HepG2 (cell line): ENCODE data around the gene MXRA8. TPM values are rescaled to one million over a fixed set of nuclear protein-coding genes. Genes with fewer than 3 reads are reported as not detected.

ENCODE experiments used
- ATAC-seq: fragments of 200-7000 bp; cut with Tn5 transposase; 3 replicates; pipeline ENCODE4 v1.9.1; 2020; ENCODE audit warnings: mild to moderate bottlenecking, moderate library complexity
- Bru-seq: library from RNA; stranded (reverse); fragments of 400-500 nt; gene quantifications from one replicate; lab custom pipeline; 2021; lab: Mats Ljungman, UMichigan
- BruChase-seq, 2 experiments: library from RNA; stranded (reverse); fragments of 400-500 nt; gene quantifications; one replicate each; lab custom pipeline; 2021; lab: Mats Ljungman, UMichigan
- BruUV-seq: library from RNA; stranded (reverse); fragments of 400-500 nt; replicated peaks from 2 replicates; lab custom pipeline; 2021; lab: Mats Ljungman, UMichigan
- CTCF ChIA-PET: fragments of 300-600 bp; formaldehyde crosslinking; extraction: SDS; loops from one replicate; lab custom pipeline; 2021; ENCODE audit warnings: low total read pairs, inconsistent platforms, low intra/inter-chr PET ratio; lab: Yijun Ruan, JAX
- POLR2A ChIA-PET: fragments of 350-600 bp; sonication (Branson Sonifier 250); formaldehyde crosslinking; loops from one replicate; lab custom pipeline; 2020; ENCODE audit warnings: antibody characterized with exemption, inconsistent platforms; lab: Yijun Ruan, JAX
- DNase-seq: peaks from one replicate; pipeline ENCODE4 v3.0.0-alpha.2; 2015; ENCODE audit warnings: low spot score
- FAIRE-seq: peaks from 3 replicates; lab custom pipeline; 2011; peaks lifted over from hg19 to GRCh38; lab: Jason Lieb, UNC
- H2AFZ ChIP-seq: one replicate; pipeline ENCODE4 v1.6.1; 2011; ENCODE audit warnings: low read length, inconsistent platforms
- H3K27ac ChIP-seq: fragments of 300-600 bp; 3 replicates; pipeline ENCODE4 v1.8.0; 2011; ENCODE audit warnings: mixed run types, mild to moderate bottlenecking, mixed read lengths, low read length, inconsistent platforms; ENCODE audit not compliant: insufficient read depth; ENCODE audit errors: extremely low read length
- H3K27me3 ChIP-seq, 2 experiments: fragments of 200-600 bp in 1 of 2; 2 replicates in 1 of 2; 3 replicates in 1 of 2; pipeline versions ENCODE4 v1.6.0 to v1.8.0; 2011; ENCODE audit warnings: low read length in 2 of 2, mild to moderate bottlenecking in 2 of 2, moderate library complexity in 2 of 2, inconsistent platforms in 1 of 2; ENCODE audit not compliant: insufficient read depth in 2 of 2, control insufficient read depth in 1 of 2
- H3K36me3 ChIP-seq, 2 experiments: fragments of 200-600 bp in 1 of 2; replicated peaks in 1 of 2; 2 replicates in 1 of 2; 3 replicates in 1 of 2; pipeline versions ENCODE4 v1.5.1 to v1.8.0; 2011; ENCODE audit warnings: low read length in 2 of 2, inconsistent platforms in 1 of 2; ENCODE audit not compliant: insufficient read depth in 2 of 2, control insufficient read depth in 1 of 2
- H3K4me1 ChIP-seq: 2 replicates; pipeline ENCODE4 v1.5.1; 2012; ENCODE audit warnings: low read length, inconsistent platforms; ENCODE audit not compliant: insufficient read depth
- H3K4me2 ChIP-seq: 2 replicates; pipeline ENCODE4 v1.6.0; 2011; ENCODE audit warnings: low read depth, low read length, inconsistent platforms
- H3K4me3 ChIP-seq, 3 experiments: fragments of 200-600 bp in 1 of 3; sonication (generic), shearing (Covaris generic) in 1 of 3; replicated peaks in 1 of 3; 2 replicates each; pipeline ENCODE4 v1.5.1; 2011 to 2016; ENCODE audit warnings: low read length in 3 of 3, inconsistent platforms in 2 of 3, low read depth in 2 of 3, mild to moderate bottlenecking in 2 of 3, control low read depth in 1 of 3, mixed read lengths in 1 of 3; ENCODE audit not compliant: insufficient read depth in 1 of 3
- H3K79me2 ChIP-seq: one replicate; pipeline ENCODE4 v1.6.1; 2011; ENCODE audit warnings: low read length, inconsistent platforms; ENCODE audit not compliant: insufficient read depth
- H3K9ac ChIP-seq: 2 replicates; pipeline ENCODE4 v1.6.0; 2011; ENCODE audit warnings: mild to moderate bottlenecking, low read depth, low read length, inconsistent platforms; ENCODE audit not compliant: insufficient read depth
- H3K9me3 ChIP-seq: 2 replicates; pipeline ENCODE4 v1.5.1; 2012; ENCODE audit warnings: mild to moderate bottlenecking, low read length
- H4K20me1 ChIP-seq: 2 replicates; pipeline ENCODE4 v1.6.0; 2011; ENCODE audit warnings: inconsistent platforms, mild to moderate bottlenecking, low read length, moderate library complexity; ENCODE audit not compliant: insufficient read depth
- CBX1 ChIP-seq: IDR thresholded peaks from one replicate; pipeline ENCODE4 v1.6.1; 2016; ENCODE audit warnings: antibody characterized with exemption, low read depth
- DMTF1 ChIP-seq: sonication (generic); formaldehyde crosslinking; IDR thresholded peaks from 2 replicates; pipeline ENCODE4 v1.4.0; 2020; ENCODE audit warnings: mild to moderate bottlenecking, missing genetic modification reagents
- FOXP1 ChIP-seq, 2 experiments: fragments of 450-650 bp in 1 of 2; IDR thresholded peaks; 2 replicates each; pipeline ENCODE4 v1.6.1; 2017 to 2018; ENCODE audit warnings: antibody characterized with exemption in 1 of 2
- IRX3 ChIP-seq: sonication (generic); formaldehyde crosslinking; IDR thresholded peaks from 2 replicates; pipeline ENCODE4 v1.8.1; 2023; ENCODE audit warnings: mild to moderate bottlenecking, low read depth, missing genetic modification reagents, borderline replicate concordance
- ISL2 ChIP-seq: sonication (generic); formaldehyde crosslinking; IDR thresholded peaks from 2 replicates; pipeline ENCODE4 v1.5.0; 2020; ENCODE audit warnings: missing genetic modification reagents
- KDM1A ChIP-seq: IDR thresholded peaks from 2 replicates; pipeline ENCODE4 v1.6.1; 2016; ENCODE audit warnings: missing compliant biosample characterization
- NR2F2 ChIP-seq: IDR thresholded peaks from 2 replicates; pipeline ENCODE4 v1.6.1; 2012; ENCODE audit warnings: low read depth, inconsistent platforms, borderline replicate concordance
- RARA ChIP-seq: IDR thresholded peaks from 2 replicates; pipeline ENCODE4 v1.6.1; 2016; ENCODE audit warnings: missing genetic modification reagents, missing compliant biosample characterization
- ZBTB21 ChIP-seq: sonication (generic); formaldehyde crosslinking; IDR thresholded peaks from 2 replicates; pipeline ENCODE4 v1.4.0; 2020; ENCODE audit warnings: missing genetic modification reagents
- ZC3H4 ChIP-seq: sonication (generic); formaldehyde crosslinking; IDR thresholded peaks from 2 replicates; pipeline ENCODE4 v1.4.0; 2020; ENCODE audit warnings: missing genetic modification reagents, borderline replicate concordance
- ZNF207 ChIP-seq: fragments of 450-650 bp; IDR thresholded peaks from 2 replicates; pipeline ENCODE4 v1.6.1; 2016; ENCODE audit warnings: antibody characterized with exemption, borderline replicate concordance
- ZNF549 ChIP-seq: sonication (generic); formaldehyde crosslinking; IDR thresholded peaks from 2 replicates; pipeline ENCODE4 v1.5.0; 2020; ENCODE audit warnings: missing genetic modification reagents
- ZNF781 ChIP-seq: sonication (generic); formaldehyde crosslinking; IDR thresholded peaks from 2 replicates; pipeline ENCODE4 v1.5.1; 2020; ENCODE audit warnings: borderline replicate concordance, mild to moderate bottlenecking, missing genetic modification reagents; ENCODE audit errors: not compliant biosample characterization
- WGBS: methylation state at CpG from one replicate; pipeline ENCODE4 v1.1.6; 2017; ENCODE audit warnings: low lambda C conversion rate; 5-methylcytosine and 5-hydroxymethylcytosine counted together
- in situ Hi-C: cut with HindIII; loops from 2 replicates; pipeline ENCODE4 v1.10.0; 2017; ENCODE audit warnings: low pct_unique_long_range_greater_than_20kb; ENCODE audit not compliant: extremely low pct_ligation_motif_present
- intact Hi-C: fragments of 100-400 bp; cut with micrococcal nuclease; formaldehyde crosslinking; loops from one replicate; pipeline ENCODE4 v1.10.0; 2022; ENCODE audit not compliant: unreplicated experiment
- long read RNA-seq, 2 experiments: library from RNA in 1 of 2; library from polyadenylated mRNA in 1 of 2; stranded (forward) in 1 of 2; unstranded in 1 of 2; transcript quantifications; one replicate each; pipeline ENCODE4 v2.0.0, GENCODE V29; 2019 to 2022
- polyA minus RNA-seq, 3 experiments: library from RNA; depleted of rRNA, polyadenylated mRNA; stranded (reverse); fragments of >200 nt; gene quantifications; 2 replicates each; pipeline ENCODE4 v1.2.3, GENCODE V29; 2011; ENCODE audit warnings: low replicate concordance in 1 of 3
- polyA plus RNA-seq, 8 experiments: library from polyadenylated mRNA; depleted of rRNA in 3 of 8; stranded (reverse) in 7 of 8; unstranded in 1 of 8; fragments of >200 nt; fragmentation: Illumina TruSeq in 4 of 8; extraction: Trizol in 4 of 8; gene quantifications; 2 replicates each; pipeline versions ENCODE4 v1.2.1 to v1.2.3, GENCODE V29; 2011 to 2016; ENCODE audit warnings: low read depth in 4 of 8, missing spikeins in 1 of 8, mixed read lengths in 1 of 8; ENCODE audit not compliant: insufficient read depth in 1 of 8
- total RNA-seq, 5 experiments: library from RNA; depleted of rRNA; stranded (reverse); fragments of >200 nt; fragmentation: Illumina TruSeq; extraction: Trizol; gene quantifications; 2 replicates each; pipeline ENCODE4 v1.2.3, GENCODE V29; 2016; ENCODE audit warnings: low read depth in 1 of 5
- TF ChIP-seq, protein P1 (sequence below): sonication (generic); formaldehyde crosslinking; IDR thresholded peaks from 2 replicates; pipeline ENCODE4 v1.4.0; 2020; ENCODE audit warnings: missing genetic modification reagents

The MXRA8 gene
- total RNA-seq (2016; rRNA removed; fragmentation: Illumina TruSeq; extraction: Trizol) (5.4 and 19.8 TPM in 2 replicates), polyA plus RNA-seq (2011; rRNA removed) (44.8 and 71.0 TPM in 2 replicates), polyA minus RNA-seq (2011; rRNA and poly(A)+ RNA removed; ENCODE audit: low replicate concordance) (0.26 and 46.5 TPM in 2 replicates), Bru-seq, nascent RNA (percentile 47 among the genes with signal in this experiment), BruChase-seq, experiment 1, labeled RNA remaining after a 6-hour chase (percentile 65 among the genes with signal in this experiment), BruChase-seq, experiment 2, labeled RNA remaining after a 2-hour chase (percentile 56 among the genes with signal in this experiment)
- 4.4 and 6.1 TPM in 2 replicates for total RNA-seq (2016; cell fraction: cytosol; rRNA removed; fragmentation: Illumina TruSeq; extraction: Trizol; ENCODE audit: low read depth)
- 5.2 and 18.5 TPM in 2 replicates for total RNA-seq (2016; cell fraction: insoluble cytoplasmic fraction; rRNA removed; fragmentation: Illumina TruSeq; extraction: Trizol)
- total RNA-seq (2016; cell fraction: membrane; rRNA removed; fragmentation: Illumina TruSeq; extraction: Trizol) = 9.0 and 10.5 TPM in 2 replicates
- total RNA-seq (2016; cell fraction: nucleus; rRNA removed; fragmentation: Illumina TruSeq; extraction: Trizol) = 15.6 and 22.5 TPM in 2 replicates
- 35.7 and 49.1 TPM in 2 replicates for polyA plus RNA-seq (2011; cell fraction: cytosol; rRNA removed)
- 279 and 296 TPM in 2 replicates for polyA plus RNA-seq (2011; cell fraction: nucleus; rRNA removed)
- 22.6 and 42.3 TPM in 2 replicates for polyA plus RNA-seq (2012)
- 4.9 and 5.3 TPM in 2 replicates for polyA plus RNA-seq (2016; cell fraction: cytosol; fragmentation: Illumina TruSeq; extraction: Trizol; ENCODE audit: low read depth)
- polyA plus RNA-seq (2016; cell fraction: insoluble cytoplasmic fraction; fragmentation: Illumina TruSeq; extraction: Trizol; ENCODE audit: low read depth) = 6.0 and 9.7 TPM in 2 replicates
- polyA plus RNA-seq (2016; cell fraction: membrane; fragmentation: Illumina TruSeq; extraction: Trizol; ENCODE audit: low read depth) = 10.7 and 11.1 TPM in 2 replicates
- 56.0 and 64.0 TPM in 2 replicates for polyA plus RNA-seq (2016; cell fraction: nucleus; fragmentation: Illumina TruSeq; extraction: Trizol; ENCODE audit: insufficient read depth, low read depth)
- polyA minus RNA-seq (2011; cell fraction: cytosol; rRNA and poly(A)+ RNA removed) = 16.7 and 21.9 TPM in 2 replicates
- 11.8 and 16.9 TPM in 2 replicates for polyA minus RNA-seq (2011; cell fraction: nucleus; rRNA and poly(A)+ RNA removed)
- long read RNA-seq, experiment 1, partial matches to known transcripts = 7 of 10 reads
- long read RNA-seq, experiment 1, other reads (novel, unspliced or antisense) = 2 of 10 reads
- long read RNA-seq, experiment 2, transcript MXRA8-201 (10 exons, 2,273 nt) = major isoform, 6 of 53 reads
- long read RNA-seq, experiment 2, partial matches to known transcripts = 11 of 53 reads
- long read RNA-seq, experiment 2, other reads (novel, unspliced or antisense) = 35 of 53 reads

DNA sequence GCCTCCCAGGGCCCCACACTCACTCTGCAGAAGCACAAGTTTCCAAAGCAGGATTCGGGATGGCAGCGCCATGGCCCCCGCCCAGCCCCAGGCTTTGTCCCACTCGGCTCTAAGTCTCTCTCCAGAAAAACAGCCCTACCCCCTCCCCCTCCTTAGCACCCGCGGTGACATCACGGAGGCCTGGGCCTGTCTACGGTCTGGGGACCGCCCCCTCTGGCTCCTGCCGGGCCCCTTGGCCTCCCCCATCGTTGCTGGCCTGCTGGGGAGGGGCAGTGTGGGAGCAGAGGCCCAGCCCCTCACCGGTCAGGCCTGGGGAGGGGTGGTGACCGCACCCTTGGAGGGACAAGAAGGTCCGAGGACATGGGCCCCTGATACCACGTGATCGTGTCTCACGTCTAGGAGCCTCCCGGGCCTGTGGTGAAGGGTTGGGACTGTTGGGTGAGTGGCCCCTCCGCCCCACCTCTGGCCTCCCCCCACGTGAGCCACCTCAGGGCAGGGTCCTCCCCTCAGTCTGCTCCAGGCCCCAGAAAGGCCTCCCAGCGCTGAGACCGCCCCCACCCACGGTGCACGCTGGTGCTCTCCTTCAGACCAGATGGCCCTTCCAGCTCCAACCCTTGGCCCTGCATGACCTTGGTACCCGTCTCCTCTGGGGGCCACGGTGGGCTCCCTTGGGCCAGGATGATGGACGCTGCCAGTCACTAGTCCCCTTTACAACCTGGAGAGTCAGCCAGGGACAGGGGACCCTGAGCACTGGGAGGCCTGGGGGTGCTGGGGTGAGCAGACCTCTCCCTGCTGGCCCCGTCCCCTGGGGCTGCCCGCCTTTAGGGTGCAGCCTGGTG is at the start of gene MXRA8:
Gene MXRA8, minus strand, starts transcription at position 123 of the 839 bp plus-strand sequence. Its CDS starts 51 bp downstream, at position 72.
- no peaks in the 10 kb centered on the region for H4K20me1 ChIP-seq
- H3K4me3 ChIP-seq = peak within 1 kb of the TSS; percentile 69 to 74 (median 71)
- H3K27ac ChIP-seq = peak within 1 kb of the TSS; percentile 88
- 35% methylated on average over 15 of the region's 29 CpGs for WGBS
- H3K9ac ChIP-seq = peak within 1 kb of the TSS; percentile 80
- peak; percentile 28 for ATAC-seq
- no peak for FAIRE-seq
- peak within 1 kb of the TSS; percentile 92 for H3K4me2 ChIP-seq
- ChIA-PET POLR2A (interaction anchor here (0.6 to 4.0 kb wide), 9 partner anchors 10 to 72 kb away, joined by 3 to 38 read pairs (median 7); partner anchors contain the start of genes AURKAIP1, CCNL2, DVL1 and MRPL20), CTCF (no interaction called here)
- in situ Hi-C loops (no loop called here), intact Hi-C loops (no loop called here)
- H3K36me3 ChIP-seq = no peaks in the 10 kb centered on the region
- no peaks in the 10 kb centered on the region for H3K9me3 ChIP-seq
- peaks cover 57% of the 10 kb centered on the region for H3K4me1 ChIP-seq
- no peaks in the 10 kb centered on the region for H3K27me3 ChIP-seq
- DNase-seq = peak; percentile 79
- BruUV-seq = no TSS peak
- H3K79me2 ChIP-seq = peaks cover 4% of the 10 kb centered on the region
- no peak within 1 kb of the TSS for H2AFZ ChIP-seq
- TF ChIP-seq FOXP1 (IDR thresholded peaks at IDR 0.05) = no peak
- peak; percentile 9; the same call in 1 of the 2 replicates for TF ChIP-seq FOXP1 (CRISPR knock-in tag; IDR thresholded peaks at IDR 0.05)
- no peak for TF ChIP-seq IRX3
- TF ChIP-seq ISL2 = no peak
- TF ChIP-seq ZBTB21 (CRISPR knock-in tag) = peak; percentile 32
- peak; percentile 63; the same call in 1 of the 2 replicates for TF ChIP-seq ZC3H4 (CRISPR knock-in tag)
- no peak for TF ChIP-seq ZNF207
- no peak for TF ChIP-seq CBX1
- TF ChIP-seq KDM1A (CRISPR knock-in tag) = no peak
- TF ChIP-seq, protein P1, sequence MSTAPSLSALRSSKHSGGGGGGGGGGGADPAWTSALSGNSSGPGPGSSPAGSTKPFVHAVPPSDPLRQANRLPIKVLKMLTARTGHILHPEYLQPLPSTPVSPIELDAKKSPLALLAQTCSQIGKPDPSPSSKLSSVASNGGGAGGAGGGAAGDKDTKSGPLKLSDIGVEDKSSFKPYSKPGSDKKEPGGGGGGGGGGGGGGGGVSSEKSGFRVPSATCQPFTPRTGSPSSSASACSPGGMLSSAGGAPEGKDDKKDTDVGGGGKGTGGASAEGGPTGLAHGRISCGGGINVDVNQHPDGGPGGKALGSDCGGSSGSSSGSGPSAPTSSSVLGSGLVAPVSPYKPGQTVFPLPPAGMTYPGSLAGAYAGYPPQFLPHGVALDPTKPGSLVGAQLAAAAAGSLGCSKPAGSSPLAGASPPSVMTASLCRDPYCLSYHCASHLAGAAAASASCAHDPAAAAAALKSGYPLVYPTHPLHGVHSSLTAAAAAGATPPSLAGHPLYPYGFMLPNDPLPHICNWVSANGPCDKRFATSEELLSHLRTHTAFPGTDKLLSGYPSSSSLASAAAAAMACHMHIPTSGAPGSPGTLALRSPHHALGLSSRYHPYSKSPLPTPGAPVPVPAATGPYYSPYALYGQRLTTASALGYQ (CRISPR knock-in tag) = no peak
- TF ChIP-seq ZNF549 (CRISPR knock-in tag) = no peak
- TF ChIP-seq NR2F2 = peak; percentile 22; the same call in 1 of the 2 replicates
- peak; percentile 42 for TF ChIP-seq ZNF781 (CRISPR knock-in tag)
- TF ChIP-seq DMTF1 = no peak
- peak; percentile 51; the same call in 1 of the 2 replicates for TF ChIP-seq RARA (CRISPR knock-in tag)
